Colonic mucosa (tissue), 4 donors: Measurements from ENCODE around the gene SPSB2. TPM values are rescaled to one million over a fixed set of nuclear protein-coding genes. Genes with fewer than 3 reads are reported as not detected.

Experiments
- DNase-seq: peaks from one replicate; pipeline ENCODE4 v3.0.0-alpha.2; 2020
- H3K27ac ChIP-seq: fragments of 200-600 bp; one replicate; pipeline ENCODE4 v1.8.0; 2021
- H3K27me3 ChIP-seq: fragments of 200-600 bp; one replicate; pipeline ENCODE4 v1.8.0; 2021
- H3K36me3 ChIP-seq: fragments of 200-600 bp; one replicate; pipeline ENCODE4 v1.8.0; 2021
- H3K4me1 ChIP-seq: fragments of 200-600 bp; one replicate; pipeline ENCODE4 v1.8.0; 2021; ENCODE audit warnings: mild to moderate bottlenecking
- H3K4me3 ChIP-seq: fragments of 200-600 bp; one replicate; pipeline ENCODE4 v1.8.0; 2021
- H3K9ac ChIP-seq, 2 donors: one replicate each; pipeline ENCODE4 v1.7.0; 2013; ENCODE audit warnings: control low read depth in 2 of 2, low read depth in 2 of 2, low read length in 2 of 2
- H3K9me3 ChIP-seq: fragments of 200-600 bp; one replicate; pipeline ENCODE4 v1.8.0; 2021
- CTCF ChIP-seq: fragments of 200-600 bp; IDR thresholded peaks from one replicate; pipeline ENCODE4 v1.8.0; 2022; ENCODE audit warnings: antibody characterized with exemption, mild to moderate bottlenecking
- intact Hi-C: fragments of 100-400 bp; cut with DNase I; formaldehyde crosslinking; loops from one replicate; pipeline ENCODE4 v1.14.1; 2022
- total RNA-seq, 2 donors: library from RNA; stranded (reverse); fragmentation: NEBNext Ultra II Directional in 1 of 2; extraction: Animal tissue kit (Norgen Biotek cat#: 25700) in 1 of 2; gene quantifications; one replicate each; pipeline ENCODE4 v1.2.1, GENCODE V29; 2021
- donor health status: healthy.
- donor health status: DM: no; HTN: no; CAD: no.
- donor health status: DM: no; HTN: no; CAD: no.

SPSB2 gene
- total RNA-seq, 2 donors from 2014 or later = 8.4 to 19.8 TPM

GRCh38 chr12:6827982-6828780 is 44.9 kb downstream of the SPSB2 start, which contains the start of gene P3H3:
Gene P3H3 (plus strand): TSS chr12:6828407. CDS start chr12:6828441, 34 bp downstream.
- H3K27me3 ChIP-seq = peaks cover 20% of the 10 kb centered on the region
- TF ChIP-seq CTCF = no peak
- no peak for DNase-seq

GRCh38 chr12:6827437-6827911 is 45.6 kb downstream of the SPSB2 start:
- intact Hi-C loops = loop anchor here (5.0 kb wide), 1 partner anchor 75 kb away; the partner anchor contains the start of gene MLF2
- TF ChIP-seq CTCF = no peak
- no peak overlapping the region for H3K9ac ChIP-seq
- no peak overlapping the region for H3K27ac ChIP-seq
- H3K9me3 ChIP-seq = no peaks in the 10 kb centered on the region
- H3K4me1 ChIP-seq = no peaks in the 10 kb centered on the region
- peak; percentile 86 for DNase-seq
- no peaks in the 10 kb centered on the region for H3K36me3 ChIP-seq
- H3K4me3 ChIP-seq = no peak overlapping the region
- H3K27me3 ChIP-seq = peaks cover 23% of the 10 kb centered on the region

More at GRCh38 chr12:6827982-6828780, 44.9 kb downstream of the SPSB2 start, which contains the start of gene P3H3:
- Histone ChIP-seq H3K4me1 (no peaks in the 10 kb centered on the region), H3K9ac (peak within 1 kb of the TSS; percentile 77 to 80), H3K36me3 (no peaks in the 10 kb centered on the region), H3K27ac (no peak within 1 kb of the TSS), H3K4me3 (peak within 1 kb of the TSS; percentile 53), H3K9me3 (no peaks in the 10 kb centered on the region)
- intact Hi-C loops = loop anchor here (5.0 kb wide), 1 partner anchor 76 kb away; the partner anchor contains the start of gene MLF2

GRCh38 chr12:6826734-6827436 is 46.2 kb downstream of the SPSB2 start:
- TF ChIP-seq CTCF = no peak
- no peaks in the 10 kb centered on the region for H3K36me3 ChIP-seq
- H3K27me3 ChIP-seq = peaks cover 29% of the 10 kb centered on the region
- no peaks in the 10 kb centered on the region for H3K4me1 ChIP-seq
- DNase-seq = no peak
- H3K9ac ChIP-seq = no peak overlapping the region
- H3K27ac ChIP-seq = no peak overlapping the region
- H3K4me3 ChIP-seq = no peak overlapping the region
- no peaks in the 10 kb centered on the region for H3K9me3 ChIP-seq
- intact Hi-C loops = loop anchor here (5.0 kb wide), 1 partner anchor 75 kb away; the partner anchor contains the start of gene MLF2

- no peak for TF ChIP-seq CTCF
- Histone ChIP-seq H3K27ac (no peak overlapping the region), H3K27me3 (peaks cover 32% of the 10 kb centered on the region), H3K9me3 (no peaks in the 10 kb centered on the region), H3K4me3 (no peak overlapping the region), H3K36me3 (no peaks in the 10 kb centered on the region), H3K9ac (no peak overlapping the region), H3K4me1 (no peaks in the 10 kb centered on the region)
- no peak for DNase-seq
- intact Hi-C loops = loop anchor here (5.0 kb wide), 1 partner anchor 74 kb away; the partner anchor contains the start of gene MLF2
Observed at GRCh38 chr12:6826125-6826733, 46.9 kb downstream of the SPSB2 start.
